T-helper 17 cell (primary cell): Measurements from ENCODE around the gene POLRMT. TPM values are rescaled to one million over a fixed set of nuclear protein-coding genes. Genes with fewer than 3 reads are reported as not detected.
A peak's percentile ranks its signal among the peaks of the same experiment; 100 is the strongest.
"Not testable (repeated sequence)": the region's sequence is repeated elsewhere in the genome, so short reads cannot be mapped to it uniquely, and the experiment has no call there.

ENCODE experiments used
- ATAC-seq: fragments of 150-1000 bp; cut with Tn5 transposase; 2 replicates; pipeline ENCODE4 v1.10.0; 2021; ENCODE audit warnings: mild to moderate bottlenecking, moderate library complexity
- DNase-seq, 3 donors: peaks; one replicate each; pipeline versions ENCODE4 v3.0.0 to v3.0.0-alpha.2; 2020 to 2021
- H3K9me3 ChIP-seq: one replicate; pipeline ENCODE4 v1.7.0; 2013; ENCODE audit warnings: low read length, mild to moderate bottlenecking; ENCODE audit not compliant: control insufficient read depth, poor library complexity, severe bottlenecking
- H3K27ac Mint-ChIP-seq: one replicate; pipeline ENCODE4 v1.8.0; 2022; ENCODE audit warnings: mild to moderate bottlenecking, moderate library complexity, mixed read lengths
- H3K27me3 Mint-ChIP-seq: one replicate; pipeline ENCODE4 v1.8.0; 2022; ENCODE audit warnings: mixed read lengths
- H3K36me3 Mint-ChIP-seq: one replicate; pipeline ENCODE4 v1.8.0; 2022; ENCODE audit warnings: low read depth, mixed read lengths
- H3K4me1 Mint-ChIP-seq: one replicate; pipeline ENCODE4 v1.8.0; 2022; ENCODE audit warnings: mild to moderate bottlenecking, mixed read lengths
- H3K4me3 Mint-ChIP-seq: one replicate; pipeline ENCODE4 v1.8.0; 2022; ENCODE audit warnings: mild to moderate bottlenecking, moderate library complexity, mixed read lengths
- total RNA-seq, 4 donors: library from RNA in 2 of 4; stranded (reverse) in 2 of 4; gene quantifications; one replicate each; pipeline ENCODE4 v1.2.3 and lab custom pipeline; 2022 to 2026

The POLRMT gene
- total RNA-seq, 2 donors from 2014 or later: 61.3 to 64.7 TPM

DNA sequence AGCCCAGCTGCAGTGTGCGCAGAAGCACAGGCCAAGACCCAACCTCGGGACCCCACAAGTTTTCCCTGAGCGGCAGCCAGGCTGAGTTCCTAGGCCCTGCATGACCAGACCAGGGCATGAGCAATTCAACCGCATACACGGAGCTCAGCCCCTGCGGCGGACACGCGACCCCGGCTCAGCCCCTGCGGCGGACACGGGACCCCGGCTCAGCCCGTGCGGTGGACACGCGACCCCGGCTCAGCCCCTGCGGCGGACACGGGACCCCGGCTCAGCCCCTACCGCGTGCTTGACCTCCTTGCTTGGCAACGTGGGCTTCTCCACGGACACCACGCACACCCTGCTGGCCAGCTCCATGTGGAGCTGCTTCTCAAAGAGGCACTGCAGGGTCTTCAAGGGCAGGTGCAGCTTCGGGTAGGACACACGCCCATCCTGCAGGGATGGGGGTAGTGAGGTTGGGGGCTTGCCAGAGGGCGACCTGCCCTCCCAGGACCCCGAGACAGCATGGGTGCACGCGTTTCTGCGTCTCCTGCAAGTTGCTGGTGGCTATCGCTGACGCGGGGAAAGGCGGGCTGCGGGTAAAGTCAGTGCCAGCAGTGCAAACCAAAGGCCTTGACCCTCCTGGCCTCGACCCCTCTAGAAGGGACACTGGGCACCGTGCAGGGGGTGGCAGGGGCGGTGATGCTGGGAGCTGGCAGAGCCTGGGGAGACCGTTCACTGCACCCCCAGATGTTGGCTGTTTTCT is 10.0 kb downstream of the POLRMT start:
- Mint-ChIP-seq H3K4me1 (peaks cover 8% of the 10 kb centered on the region), H3K36me3 (peaks cover 2% of the 10 kb centered on the region), H3K27me3 (no peaks in the 10 kb centered on the region), H3K4me3 (no peak overlapping the region), H3K27ac (no peak overlapping the region)
- DNase-seq: no peak
- no peak for ATAC-seq
- no peaks in the 10 kb centered on the region for H3K9me3 ChIP-seq

DNA sequence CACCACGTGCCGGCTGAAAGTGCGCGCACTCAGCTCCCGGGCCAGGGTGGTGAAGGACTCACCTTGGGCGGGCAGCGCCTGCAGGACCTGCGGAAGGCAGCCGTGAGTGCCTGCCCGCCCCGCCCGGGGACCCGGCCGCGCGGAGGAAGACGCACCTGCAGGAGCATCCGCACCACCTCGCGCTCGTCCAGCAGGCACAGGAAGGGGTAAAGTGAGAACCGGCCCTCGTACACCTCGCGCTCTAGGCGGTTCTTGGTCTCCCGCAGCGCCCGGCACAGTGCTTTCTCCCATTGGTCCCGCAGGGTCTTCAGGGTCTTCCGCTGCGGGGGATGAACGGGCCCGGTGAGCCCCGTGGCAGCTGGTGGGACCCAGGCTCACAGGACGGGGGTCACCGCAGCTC is 10.7 kb downstream of the POLRMT start:
- H3K9me3 ChIP-seq: no peaks in the 10 kb centered on the region
- DNase-seq (no peak), ATAC-seq (no peak)
- peaks cover 8% of the 10 kb centered on the region for H3K4me1 Mint-ChIP-seq
- no peak overlapping the region for H3K4me3 Mint-ChIP-seq
- no peak overlapping the region for H3K27ac Mint-ChIP-seq
- H3K36me3 Mint-ChIP-seq: peaks cover 2% of the 10 kb centered on the region
- no peaks in the 10 kb centered on the region for H3K27me3 Mint-ChIP-seq

DNA sequence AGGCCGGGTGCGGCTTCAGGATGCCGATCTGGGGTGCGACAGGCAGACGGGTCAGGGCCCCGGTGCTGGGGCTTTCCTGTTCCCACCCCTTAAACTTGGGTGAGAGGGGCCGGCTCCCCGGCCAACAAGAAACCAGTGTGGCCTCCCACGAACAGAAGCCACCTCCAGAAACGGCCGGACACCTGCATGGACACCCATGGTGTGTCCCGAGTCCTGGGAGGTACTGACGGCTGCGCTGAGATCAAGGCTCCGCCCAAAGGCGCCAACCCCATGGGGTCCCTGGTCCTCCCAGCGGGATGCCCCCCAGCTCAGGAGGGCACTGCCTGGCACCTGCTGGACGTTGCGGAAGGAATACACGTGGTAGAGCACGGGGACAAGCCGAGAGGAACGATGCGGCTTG is 11.5 kb downstream of the POLRMT start:
- no peak for ATAC-seq
- H3K27ac Mint-ChIP-seq: no peak overlapping the region
- H3K9me3 ChIP-seq: no peaks in the 10 kb centered on the region
- H3K27me3 Mint-ChIP-seq: no peaks in the 10 kb centered on the region
- no peak overlapping the region for H3K4me3 Mint-ChIP-seq
- H3K36me3 Mint-ChIP-seq: peaks cover 2% of the 10 kb centered on the region
- no peak for DNase-seq
- H3K4me1 Mint-ChIP-seq: peaks cover 8% of the 10 kb centered on the region

DNA sequence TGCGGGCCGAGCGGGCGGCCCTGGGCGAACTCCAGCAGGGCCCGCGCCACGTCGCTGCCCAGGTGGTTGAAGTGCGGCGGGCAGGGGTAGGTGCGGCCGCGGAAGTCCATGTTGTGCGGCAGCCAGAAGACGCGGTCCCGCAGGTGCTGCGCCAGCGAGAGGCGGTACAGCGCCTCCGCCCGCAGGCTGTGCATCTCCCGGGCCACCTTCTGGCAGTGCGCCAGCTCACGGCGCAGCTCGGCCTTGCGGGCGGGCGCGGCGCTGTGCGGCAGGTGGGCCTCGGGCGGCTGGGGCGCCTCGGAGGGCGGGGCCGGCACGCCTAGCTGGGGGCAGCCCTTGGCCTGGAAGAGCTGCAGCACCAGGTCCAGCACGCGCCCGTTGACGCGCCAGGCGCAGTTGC is 12.1 kb downstream of the POLRMT start:
- not testable (repeated sequence) for H3K9me3 ChIP-seq, H3K4me3 Mint-ChIP-seq, H3K27ac Mint-ChIP-seq, H3K27me3 Mint-ChIP-seq, H3K4me1 Mint-ChIP-seq, H3K36me3 Mint-ChIP-seq, ATAC-seq, DNase-seq

DNA sequence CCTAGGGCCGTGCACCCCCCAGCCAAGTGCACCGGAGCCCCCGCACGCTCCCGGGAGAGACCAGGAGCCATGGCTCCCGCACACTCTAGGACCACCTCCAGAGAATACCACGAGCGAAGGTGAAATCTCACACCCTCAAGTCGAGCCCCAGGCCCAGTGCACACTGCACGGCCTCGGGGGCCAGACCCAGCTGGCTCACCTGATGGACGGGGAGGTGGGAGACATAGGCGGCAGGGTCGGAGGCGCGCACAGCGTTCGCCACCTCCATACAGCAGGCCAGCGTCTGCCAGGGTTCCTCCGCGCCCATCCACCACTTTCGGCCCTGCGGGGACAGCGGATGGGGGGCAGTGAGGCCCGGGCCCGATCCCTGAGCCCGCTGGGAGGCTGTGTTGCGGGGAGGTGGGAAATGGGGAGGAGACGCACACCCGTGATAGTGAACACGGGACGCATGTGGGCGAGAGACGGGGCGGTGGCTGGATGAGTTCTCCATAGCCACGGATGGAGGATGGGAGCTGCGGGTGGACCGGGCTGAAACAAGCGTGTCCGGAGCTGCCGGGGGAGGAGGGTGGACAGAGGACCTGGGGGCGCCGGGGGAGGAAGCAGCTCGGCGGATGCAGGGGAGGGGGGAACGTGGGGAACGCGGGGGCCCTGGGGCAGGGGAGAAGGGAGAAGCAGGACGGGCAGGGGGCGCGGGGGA is 13.0 kb downstream of the POLRMT start:
- H3K9me3 ChIP-seq: no peaks in the 10 kb centered on the region
- Mint-ChIP-seq H3K27ac (no peak overlapping the region), H3K4me1 (peaks cover 3% of the 10 kb centered on the region), H3K27me3 (no peaks in the 10 kb centered on the region), H3K4me3 (no peak overlapping the region), H3K36me3 (no peaks in the 10 kb centered on the region)
- DNase-seq: no peak
- no peak for ATAC-seq

DNA sequence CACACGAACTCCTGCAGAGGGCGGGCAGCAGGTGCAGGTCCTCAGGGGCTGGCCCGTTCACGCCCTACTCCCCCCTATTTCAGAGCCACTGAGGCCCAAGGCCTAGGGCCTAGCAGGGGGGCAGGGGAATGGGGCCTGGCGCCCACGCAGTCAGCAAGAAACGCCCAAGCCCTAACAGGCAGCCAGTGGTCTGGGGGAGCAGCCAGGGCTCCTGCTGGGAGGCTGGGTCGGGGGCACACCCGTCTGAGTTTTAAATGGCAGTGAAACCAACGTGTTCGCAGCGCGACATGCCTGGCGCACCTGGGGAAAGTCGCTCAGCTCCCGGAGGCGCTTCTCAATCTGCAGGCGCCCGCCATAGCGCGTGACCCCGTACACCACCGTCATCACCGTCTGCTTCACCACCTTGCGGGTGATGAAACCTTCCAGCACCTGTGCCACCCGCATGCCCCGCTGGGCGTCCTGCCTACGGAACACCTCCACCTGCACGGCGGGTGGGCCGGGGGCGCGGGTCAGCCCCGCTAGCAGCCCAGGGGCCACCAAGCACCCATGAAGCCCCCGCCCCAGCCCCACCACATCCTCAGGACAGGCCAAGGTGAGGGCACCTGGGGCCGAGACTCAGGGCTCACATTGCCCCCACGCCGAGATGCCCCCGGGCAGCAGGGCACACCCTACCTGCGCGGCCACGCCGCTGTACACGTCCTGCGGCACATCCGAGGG is 13.9 kb downstream of the POLRMT start:
- H3K9me3 ChIP-seq: no peaks in the 10 kb centered on the region
- H3K36me3 Mint-ChIP-seq: no peaks in the 10 kb centered on the region
- no peak overlapping the region for H3K4me3 Mint-ChIP-seq
- ATAC-seq: no peak
- no peaks in the 10 kb centered on the region for H3K27me3 Mint-ChIP-seq
- no peak overlapping the region for H3K27ac Mint-ChIP-seq
- no peak for DNase-seq
- peaks cover 3% of the 10 kb centered on the region for H3K4me1 Mint-ChIP-seq

DNA sequence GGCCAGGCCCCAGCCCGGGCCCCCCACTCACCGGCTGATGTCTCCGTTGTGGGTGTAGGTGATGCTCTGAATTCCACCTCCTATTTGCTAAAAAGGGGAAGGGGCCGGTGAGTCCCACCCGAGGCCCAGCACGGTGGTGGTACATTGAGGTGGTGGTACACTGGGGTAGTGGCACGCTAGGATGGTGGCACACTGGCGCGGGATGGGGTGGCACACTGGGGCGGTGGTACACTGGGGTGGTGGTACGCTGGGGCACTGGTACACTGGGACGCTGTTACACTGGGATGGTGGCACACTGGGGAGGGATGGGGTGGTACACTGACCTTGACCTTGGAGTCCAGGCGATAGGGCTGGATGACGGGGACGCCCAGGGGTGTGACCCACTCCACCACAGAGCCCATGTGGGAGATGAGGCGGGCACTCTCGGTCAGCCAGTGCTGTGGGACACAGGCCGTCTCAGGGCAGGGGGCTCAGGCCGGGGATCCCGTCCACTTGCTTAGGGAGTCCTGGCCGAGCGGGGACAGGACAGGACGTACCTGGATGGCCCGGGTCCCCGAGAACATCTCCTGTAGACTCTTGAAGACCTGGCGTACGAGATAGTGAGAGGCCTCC is 14.6 kb downstream of the POLRMT start:
- Mint-ChIP-seq H3K4me1 (peaks cover 3% of the 10 kb centered on the region), H3K36me3 (no peaks in the 10 kb centered on the region), H3K4me3 (no peak overlapping the region), H3K27ac (no peak overlapping the region), H3K27me3 (no peaks in the 10 kb centered on the region)
- no peak for ATAC-seq
- no peak for DNase-seq
- H3K9me3 ChIP-seq: no peaks in the 10 kb centered on the region

DNA sequence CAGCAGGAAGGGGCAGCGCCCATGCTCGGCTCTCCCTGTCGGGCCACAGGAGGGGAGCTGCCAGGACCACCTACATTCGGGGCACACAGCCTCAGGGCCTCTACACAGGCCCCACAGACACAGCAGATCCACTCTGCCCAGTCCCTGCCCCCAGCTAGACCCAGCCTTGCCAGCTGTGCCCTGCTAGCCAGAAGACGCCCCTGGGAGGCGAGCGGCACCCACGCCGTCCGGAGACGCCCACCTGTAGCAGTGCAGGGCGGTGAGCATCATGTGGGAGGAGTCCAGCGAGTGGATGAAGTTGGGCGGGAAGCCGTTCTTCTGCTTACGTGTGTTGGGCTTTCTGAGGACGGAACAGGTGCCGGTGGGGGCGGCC is 15.1 kb downstream of the POLRMT start:
- ATAC-seq (no peak), DNase-seq (no peak)
- H3K9me3 ChIP-seq: no peaks in the 10 kb centered on the region
- H3K27me3 Mint-ChIP-seq: no peaks in the 10 kb centered on the region
- no peaks in the 10 kb centered on the region for H3K36me3 Mint-ChIP-seq
- H3K27ac Mint-ChIP-seq: no peak overlapping the region
- no peak overlapping the region for H3K4me3 Mint-ChIP-seq
- H3K4me1 Mint-ChIP-seq: peaks cover 3% of the 10 kb centered on the region

DNA sequence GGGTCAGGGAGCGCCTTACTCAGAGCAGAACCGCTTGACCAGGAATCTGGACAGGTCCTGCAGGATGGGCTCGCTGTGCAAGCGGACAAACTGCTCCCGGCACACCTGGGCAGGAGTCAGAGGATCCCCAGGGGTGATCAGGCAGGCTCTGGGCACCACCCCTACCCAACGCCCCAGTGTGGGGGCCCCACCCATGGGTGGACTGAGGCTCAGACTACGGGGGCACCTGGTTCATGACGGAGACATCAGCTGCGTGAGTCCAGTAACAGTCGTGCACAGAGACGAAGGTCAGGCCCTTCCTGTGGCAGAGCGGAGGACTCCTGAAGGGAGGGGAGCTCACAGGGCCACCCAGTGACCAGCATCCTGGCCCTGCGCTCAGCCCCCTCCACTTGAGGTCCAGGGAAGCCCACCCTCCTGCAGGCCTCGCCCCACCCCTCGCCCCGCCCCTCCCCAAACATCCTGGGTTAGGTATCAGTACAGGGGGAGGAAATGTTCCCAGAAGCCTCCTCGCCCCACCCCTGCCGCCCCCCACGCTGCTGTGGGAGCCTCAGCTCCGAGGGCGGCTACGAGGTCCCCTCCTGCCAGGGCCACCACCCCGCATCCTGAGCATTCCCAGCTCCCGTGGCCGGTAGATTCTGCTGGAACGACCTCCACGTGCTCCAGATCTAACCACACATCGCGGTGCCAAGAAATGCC is 15.6 kb downstream of the POLRMT start:
- H3K27ac Mint-ChIP-seq: no peak overlapping the region
- H3K36me3 Mint-ChIP-seq: no peaks in the 10 kb centered on the region
- DNase-seq: no peak
- H3K4me1 Mint-ChIP-seq: peaks cover 3% of the 10 kb centered on the region
- no peak for ATAC-seq
- no peaks in the 10 kb centered on the region for H3K9me3 ChIP-seq
- no peak overlapping the region for H3K4me3 Mint-ChIP-seq
- H3K27me3 Mint-ChIP-seq: no peaks in the 10 kb centered on the region

DNA sequence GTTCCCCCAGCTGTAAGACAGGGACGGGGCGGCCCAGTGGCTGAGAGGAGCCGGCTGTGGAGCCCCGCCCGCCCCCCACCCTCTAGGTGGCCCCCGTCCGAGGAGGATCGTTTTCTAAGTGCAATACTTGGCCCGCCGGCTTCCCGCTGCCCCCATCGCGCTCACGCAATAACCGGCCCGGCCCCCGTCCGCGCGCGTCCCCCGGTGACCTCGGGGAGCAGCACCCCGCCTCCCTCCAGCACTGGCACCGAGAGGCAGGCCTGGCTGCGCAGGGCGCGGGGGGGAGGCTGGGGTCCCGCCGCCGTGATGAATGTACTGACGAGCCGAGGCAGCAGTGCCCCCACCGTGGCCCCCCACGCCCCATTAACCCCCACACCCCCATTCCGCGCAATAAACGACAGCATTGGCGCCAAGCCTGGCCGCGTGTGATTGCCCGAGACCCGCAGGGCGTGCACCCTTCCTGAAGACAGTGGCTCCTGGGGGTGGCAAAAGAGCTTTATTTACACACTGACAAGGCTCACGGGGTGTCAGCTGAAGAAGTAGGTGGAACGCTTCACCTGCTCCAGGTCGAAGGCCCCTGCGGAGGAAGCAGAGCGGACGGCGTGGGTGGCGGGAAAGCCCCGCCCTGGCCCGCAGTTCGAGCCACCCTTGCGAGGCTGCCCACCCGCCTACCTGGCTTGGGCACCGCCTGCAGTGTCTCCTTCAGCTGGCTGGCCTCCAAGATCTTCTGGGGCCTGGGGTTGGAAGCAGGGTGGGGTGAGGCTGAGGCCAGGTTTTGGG is 16.4 kb downstream of the POLRMT start:
- Mint-ChIP-seq H3K27me3 (no peaks in the 10 kb centered on the region), H3K27ac (no peak overlapping the region), H3K4me3 (no peak overlapping the region), H3K36me3 (no peaks in the 10 kb centered on the region), H3K4me1 (peaks cover 3% of the 10 kb centered on the region)
- no peaks in the 10 kb centered on the region for H3K9me3 ChIP-seq
- ATAC-seq (no peak), DNase-seq (no peak)

DNA sequence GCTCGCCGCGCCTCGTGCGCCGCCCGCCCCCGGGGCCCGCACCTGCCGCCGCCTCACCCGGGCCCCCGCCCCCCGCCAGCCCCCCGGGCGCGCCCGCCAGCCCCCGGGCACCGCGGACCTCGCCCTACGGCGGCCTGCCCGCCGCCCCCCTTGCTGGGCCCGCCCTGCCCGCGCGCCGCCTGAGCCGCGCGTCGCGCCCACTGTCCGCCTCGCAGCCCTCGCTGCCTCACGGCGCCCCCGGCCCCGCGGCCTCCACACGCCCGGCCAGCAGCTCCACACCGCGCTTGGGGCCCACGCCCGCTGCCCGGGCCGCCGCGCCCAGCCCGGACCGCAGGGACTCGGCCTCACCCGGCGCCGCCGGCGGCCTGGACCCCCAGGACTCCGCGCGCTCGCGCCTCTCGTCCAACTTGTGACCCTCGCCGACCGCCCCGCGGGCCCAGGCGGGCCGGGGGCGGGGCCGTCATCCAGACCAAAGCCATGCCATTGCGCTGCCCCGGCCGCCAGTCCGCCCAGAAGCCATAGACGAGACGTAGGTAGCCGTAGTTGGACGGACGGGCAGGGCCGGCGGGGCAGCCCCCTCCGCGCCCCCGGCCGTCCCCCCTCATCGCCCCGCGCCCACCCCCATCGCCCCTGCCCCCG is 17.2 kb downstream of the POLRMT start:
- no peak overlapping the region for H3K27ac Mint-ChIP-seq
- H3K9me3 ChIP-seq: no peaks in the 10 kb centered on the region
- H3K4me1 Mint-ChIP-seq: peaks cover 5% of the 10 kb centered on the region
- DNase-seq (no peak), ATAC-seq (no peak)
- no peaks in the 10 kb centered on the region for H3K36me3 Mint-ChIP-seq
- H3K4me3 Mint-ChIP-seq: no peak overlapping the region
- H3K27me3 Mint-ChIP-seq: no peaks in the 10 kb centered on the region

DNA sequence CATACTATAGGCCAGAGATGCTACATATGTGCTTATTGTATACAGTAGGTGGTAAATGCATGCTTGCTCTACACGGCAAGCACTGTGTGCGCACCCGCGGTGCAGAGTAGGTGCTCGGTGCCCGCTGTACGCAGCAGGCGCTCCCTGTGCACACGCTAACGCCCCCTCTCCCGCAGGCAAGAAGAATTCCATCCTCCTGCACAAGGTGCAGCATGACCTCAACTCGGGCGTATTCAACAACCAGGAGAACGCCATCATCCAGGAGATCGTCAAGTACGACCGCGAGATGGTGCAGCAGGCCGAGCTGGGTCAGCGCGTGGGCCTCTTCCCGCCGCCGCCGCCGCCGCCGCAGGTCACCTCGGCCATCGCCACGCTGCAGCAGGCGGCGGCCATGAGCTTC is 17.7 kb downstream of the POLRMT start:
- no peaks in the 10 kb centered on the region for H3K9me3 ChIP-seq
- DNase-seq: no peak
- H3K27me3 Mint-ChIP-seq: no peaks in the 10 kb centered on the region
- H3K27ac Mint-ChIP-seq: no peak overlapping the region
- H3K36me3 Mint-ChIP-seq: no peaks in the 10 kb centered on the region
- ATAC-seq: no peak
- H3K4me1 Mint-ChIP-seq: peaks cover 9% of the 10 kb centered on the region
- H3K4me3 Mint-ChIP-seq: peak overlapping the region; percentile 60
